A673 (cell line): Measurements from ENCODE around the gene ZNF560. TPM values are rescaled to one million over a fixed set of nuclear protein-coding genes. Genes with fewer than 3 reads are reported as not detected.

Experiments
- BruUV-seq: library from RNA; stranded (reverse); fragments of 400-500 nt; replicated peaks from 2 replicates; lab custom pipeline; 2021; lab: Mats Ljungman, UMichigan
- CTCF ChIA-PET: fragments of 300-600 bp; sonication (Branson Sonifier 250); formaldehyde crosslinking; loops from one replicate; lab custom pipeline; 2022; ENCODE audit warnings: antibody characterized with exemption; lab: Charles Lee
- POLR2A ChIA-PET: fragments of 300-600 bp; sonication (Branson Sonifier 250); formaldehyde crosslinking; loops from one replicate; lab custom pipeline; 2022; ENCODE audit warnings: antibody characterized with exemption; ENCODE audit not compliant: low non-redundant PET; lab: Charles Lee
- DNase-seq: peaks from one replicate; pipeline ENCODE4 v3.0.0-alpha.2; 2015; ENCODE audit warnings: low spot score
- H3K27ac ChIP-seq: fragments of 200-600 bp; sonication (generic); 2 replicates; pipeline ENCODE4 v1.5.1; 2016; ENCODE audit warnings: mixed run types, low read depth, mild to moderate bottlenecking, mixed read lengths, antibody characterized with exemption, low read length; ENCODE audit not compliant: poor library complexity, severe bottlenecking
- H3K27me3 ChIP-seq: fragments of 200-600 bp; sonication (generic); replicated peaks from 2 replicates; pipeline ENCODE4 v1.6.1; 2017; ENCODE audit warnings: mixed run types, low read depth, mild to moderate bottlenecking, mixed read lengths, antibody characterized with exemption, low read length; ENCODE audit not compliant: insufficient read depth, poor library complexity
- H3K36me3 ChIP-seq: fragments of 200-600 bp; sonication (generic); 2 replicates; pipeline ENCODE4 v1.6.1; 2016; ENCODE audit warnings: mixed run types, mild to moderate bottlenecking, mixed read lengths, antibody characterized with exemption, low read length; ENCODE audit not compliant: insufficient read depth, poor library complexity, severe bottlenecking
- H3K4me1 ChIP-seq: fragments of 200-600 bp; sonication (generic); 2 replicates; pipeline ENCODE4 v1.6.1; 2017; ENCODE audit warnings: mixed run types, mild to moderate bottlenecking, mixed read lengths, antibody characterized with exemption, low read length; ENCODE audit not compliant: insufficient read depth, poor library complexity, severe bottlenecking
- H3K4me3 ChIP-seq: fragments of 200-600 bp; sonication (generic); 2 replicates; pipeline ENCODE4 v1.5.1; 2016; ENCODE audit warnings: low read depth, mixed run types, mild to moderate bottlenecking, mixed read lengths, low read length; ENCODE audit not compliant: poor library complexity, severe bottlenecking
- H3K9me3 ChIP-seq: fragments of 200-600 bp; sonication (generic); 2 replicates; pipeline ENCODE4 v1.6.1; 2016; ENCODE audit warnings: mixed run types, low read depth, mild to moderate bottlenecking, mixed read lengths, antibody characterized with exemption, low read length; ENCODE audit not compliant: poor library complexity, severe bottlenecking
- CTCF ChIP-seq: fragments of 300-800, 200-600 bp; sonication (generic); conservative IDR thresholded peaks from 2 replicates; pipeline ENCODE4 v1.5.1; 2017; ENCODE audit warnings: low read depth, mild to moderate bottlenecking, antibody characterized with exemption, low read length, moderate library complexity, mixed read lengths
- EZH2 ChIP-seq: fragments of 200-600 bp; sonication (generic); IDR thresholded peaks from 2 replicates; pipeline ENCODE4 v1.6.1; 2017; ENCODE audit warnings: borderline replicate concordance, low read depth, mild to moderate bottlenecking, mixed read lengths, antibody characterized with exemption, low read length; ENCODE audit not compliant: poor library complexity, severe bottlenecking
- intact Hi-C: fragments of 100-400 bp; cut with micrococcal nuclease; formaldehyde crosslinking; loops from one replicate; pipeline ENCODE4 v1.10.0; 2022; ENCODE audit not compliant: unreplicated experiment
- total RNA-seq: library from RNA; stranded (reverse); gene quantifications from 2 replicates; pipeline ENCODE4 v1.2.3, GENCODE V29; 2021

Gene ZNF560
- total RNA-seq, 1 experiment from 2014 or later, result 8.0 TPM

- no peak overlapping the region for H3K27ac ChIP-seq
- no TSS peak for BruUV-seq
- H3K36me3 ChIP-seq, result peaks cover 6% of the 10 kb centered on the region
- H3K4me3 ChIP-seq, result no peak overlapping the region
- POLR2A ChIA-PET, result no interaction called here
- CTCF ChIA-PET, result no interaction called here
- peaks cover 36% of the 10 kb centered on the region for H3K9me3 ChIP-seq
- H3K27me3 ChIP-seq, result no peaks in the 10 kb centered on the region
- no peak for DNase-seq
- intact Hi-C loops, result no loop called here
- H3K4me1 ChIP-seq, result no peaks in the 10 kb centered on the region
- TF ChIP-seq CTCF (no peak), EZH2 (no peak)
These were observed 36.5 kb downstream of the ZNF560 start for GRCh38 chr19:9461938-9462337.

- ChIA-PET CTCF (no interaction called here), POLR2A (no interaction called here)
- H3K27me3 ChIP-seq, result no peaks in the 10 kb centered on the region
- BruUV-seq, result no TSS peak
- no peak overlapping the region for H3K4me3 ChIP-seq
- no peaks in the 10 kb centered on the region for H3K36me3 ChIP-seq
- DNase-seq, result no peak
- intact Hi-C loops, result no loop called here
- TF ChIP-seq CTCF, result no peak
- no peak for TF ChIP-seq EZH2
- no peaks in the 10 kb centered on the region for H3K4me1 ChIP-seq
- H3K27ac ChIP-seq, result no peak overlapping the region
- peaks cover 26% of the 10 kb centered on the region for H3K9me3 ChIP-seq
These were observed 42.3 kb downstream of the ZNF560 start for GRCh38 chr19:9456018-9456689.

GRCh38 chr19:9453953-9454352 is 44.5 kb downstream of the ZNF560 start:
- no peaks in the 10 kb centered on the region for H3K4me1 ChIP-seq
- ChIA-PET CTCF (no interaction called here), POLR2A (no interaction called here)
- BruUV-seq, result no TSS peak
- no peaks in the 10 kb centered on the region for H3K36me3 ChIP-seq
- no peak for DNase-seq
- intact Hi-C loops, result no loop called here
- no peak for TF ChIP-seq CTCF
- no peak for TF ChIP-seq EZH2
- H3K4me3 ChIP-seq, result no peak overlapping the region
- peaks cover 30% of the 10 kb centered on the region for H3K9me3 ChIP-seq
- no peaks in the 10 kb centered on the region for H3K27me3 ChIP-seq
- no peak overlapping the region for H3K27ac ChIP-seq
